Activated CD4-positive, alpha-beta T cell treated with anti-CD3 and anti-CD28 coated beads, Interleukin-2, amount 10 ng/mL, durations not matched to agents 24 days and 14 days (primary cell): ENCODE data around the gene FILIP1L. TPM values are rescaled to one million over a fixed set of nuclear protein-coding genes. Genes with fewer than 3 reads are reported as not detected.

Source experiments
- DNase-seq: peaks from one replicate; pipeline ENCODE4 v3.0.0; 2022
- H3K27ac Mint-ChIP-seq: one replicate; pipeline ENCODE4 v1.8.0; 2022; ENCODE audit warnings: mild to moderate bottlenecking, mixed read lengths
- H3K27me3 Mint-ChIP-seq: one replicate; pipeline ENCODE4 v1.8.0; 2022; ENCODE audit warnings: mixed read lengths
- H3K36me3 Mint-ChIP-seq: one replicate; pipeline ENCODE4 v1.8.0; 2022; ENCODE audit warnings: low read depth, mild to moderate bottlenecking, mixed read lengths
- H3K4me1 Mint-ChIP-seq: one replicate; pipeline ENCODE4 v1.8.0; 2021; ENCODE audit warnings: mixed read lengths
- H3K4me3 Mint-ChIP-seq: one replicate; pipeline ENCODE4 v1.8.0; 2022; ENCODE audit warnings: mild to moderate bottlenecking, moderate library complexity, mixed read lengths
- H3K9me3 Mint-ChIP-seq: one replicate; pipeline ENCODE4 v1.8.0; 2021; ENCODE audit warnings: mixed read lengths
- intact Hi-C: fragments of 100-400 bp; cut with micrococcal nuclease; formaldehyde crosslinking; loops from one replicate; pipeline ENCODE4 v1.15.1; 2023
- total RNA-seq: library from RNA; stranded (reverse); gene quantifications from 2 replicates; pipeline ENCODE4 v1.2.3, GENCODE V29; 2022

The FILIP1L gene
- total RNA-seq, 1 donor from 2014 or later = 1.4 TPM

DNA sequence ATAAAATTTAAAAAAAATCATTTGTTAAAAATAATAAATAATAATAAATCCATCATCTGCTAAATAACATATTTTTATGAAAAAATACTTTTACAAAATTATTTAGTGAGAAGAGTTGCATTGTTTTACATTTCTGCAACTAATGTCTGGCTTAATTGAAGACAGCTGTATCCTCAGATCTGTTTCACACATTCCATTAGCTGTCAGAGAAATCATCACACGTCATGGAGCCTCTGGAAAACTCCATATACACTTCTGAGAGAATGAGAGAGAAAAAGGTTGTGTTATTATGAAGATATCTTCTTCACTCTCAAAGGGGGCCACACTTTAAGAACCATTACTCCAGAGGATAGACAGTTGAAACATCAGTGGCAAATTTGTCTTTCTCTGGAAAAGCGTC is 255.8 kb downstream of the FILIP1L start:
- Mint-ChIP-seq H3K27ac (no peak overlapping the region), H3K4me3 (no peak overlapping the region), H3K27me3 (no peaks in the 10 kb centered on the region), H3K9me3 (no peaks in the 10 kb centered on the region), H3K36me3 (peaks cover 20% of the 10 kb centered on the region), H3K4me1 (peaks cover 49% of the 10 kb centered on the region)
- DNase-seq = no peak
- intact Hi-C loops = no loop called here

- H3K4me1 Mint-ChIP-seq = peaks cover 40% of the 10 kb centered on the region
- H3K27me3 Mint-ChIP-seq = no peaks in the 10 kb centered on the region
- peaks cover 12% of the 10 kb centered on the region for H3K36me3 Mint-ChIP-seq
- H3K4me3 Mint-ChIP-seq = no peak overlapping the region
- H3K27ac Mint-ChIP-seq = no peak overlapping the region
- intact Hi-C loops = loop anchor here (1.0 to 2.0 kb wide), 2 partner anchors 9 to 16 kb away; no protein-coding TSS in a partner anchor
- H3K9me3 Mint-ChIP-seq = no peaks in the 10 kb centered on the region
- DNase-seq = no peak
Observed at GRCh38 chr3:99857278-99857677, 257.0 kb downstream of the FILIP1L start.

DNA sequence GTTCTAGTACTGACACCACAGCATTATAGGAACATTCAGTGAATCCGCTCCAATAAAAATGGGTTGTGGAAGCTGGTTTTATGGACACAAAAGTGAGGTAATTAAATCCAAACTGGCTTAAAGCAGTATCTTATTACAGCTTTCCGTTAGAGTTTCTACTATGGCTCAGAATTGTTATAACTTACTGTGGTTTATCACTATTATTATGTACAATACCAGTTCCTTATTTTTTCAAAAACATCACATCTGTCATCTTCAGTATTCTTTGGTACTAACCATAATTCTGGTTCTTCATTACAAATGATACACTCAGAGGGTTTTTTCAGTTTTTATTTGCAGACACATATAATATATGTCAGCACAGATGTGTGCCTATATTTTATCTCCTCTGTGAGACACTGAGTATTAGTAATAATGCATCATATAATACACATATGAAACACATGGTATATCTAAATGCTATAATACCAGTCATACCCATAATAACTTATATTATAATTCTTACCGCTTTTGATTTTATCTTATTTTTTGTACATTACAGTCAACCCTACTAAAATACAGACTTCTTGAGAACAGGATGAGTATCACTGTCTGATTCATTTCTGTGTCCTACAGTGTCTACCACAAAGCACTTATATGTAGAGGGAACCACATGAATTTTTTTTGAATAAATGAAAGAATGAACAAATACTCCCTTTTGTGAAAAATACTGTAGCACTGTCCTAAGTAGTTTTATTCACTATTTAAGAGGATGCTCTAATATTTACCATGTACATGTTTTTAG is 257.7 kb downstream of the FILIP1L start:
- intact Hi-C loops = loop anchor here (1.0 to 2.0 kb wide), 2 partner anchors 10 to 16 kb away; no protein-coding TSS in a partner anchor
- Mint-ChIP-seq H3K36me3 (peaks cover 12% of the 10 kb centered on the region), H3K4me3 (no peak overlapping the region), H3K27ac (peak overlapping the region; percentile 21), H3K27me3 (no peaks in the 10 kb centered on the region), H3K9me3 (no peaks in the 10 kb centered on the region), H3K4me1 (peaks cover 38% of the 10 kb centered on the region)
- no peak for DNase-seq

DNA sequence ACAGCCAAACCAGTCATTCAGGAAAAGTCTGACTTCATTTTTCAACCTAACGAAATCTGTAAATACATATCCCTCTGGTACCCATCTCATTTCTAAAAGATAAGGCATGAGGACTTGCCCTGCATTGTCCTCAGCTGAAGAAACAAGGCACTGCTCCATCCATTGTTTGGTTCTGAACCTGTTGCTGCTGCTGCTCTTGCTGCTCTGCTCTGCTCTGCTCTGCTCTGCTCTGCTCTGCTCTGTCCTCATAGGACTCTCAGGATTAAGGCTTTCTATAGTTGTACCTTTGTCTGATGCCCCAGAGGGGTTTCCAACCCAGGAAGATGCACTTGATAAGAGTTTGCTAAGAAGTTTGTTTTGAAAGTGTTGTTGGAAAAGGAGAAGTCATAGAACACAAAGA is 258.4 kb downstream of the FILIP1L start:
- H3K4me1 Mint-ChIP-seq = peaks cover 36% of the 10 kb centered on the region

GRCh38 chr3:99854756-99855298 is 259.5 kb downstream of the FILIP1L start:
- no peak for DNase-seq
- intact Hi-C loops = no loop called here
- Mint-ChIP-seq H3K4me1 (peaks cover 29% of the 10 kb centered on the region), H3K27me3 (no peaks in the 10 kb centered on the region), H3K9me3 (no peaks in the 10 kb centered on the region), H3K27ac (no peak overlapping the region), H3K4me3 (no peak overlapping the region), H3K36me3 (peaks cover 6% of the 10 kb centered on the region)

More for the DNA sequence above, 258.4 kb downstream of the FILIP1L start:
- no peaks in the 10 kb centered on the region for H3K27me3 Mint-ChIP-seq
- no peaks in the 10 kb centered on the region for H3K9me3 Mint-ChIP-seq
- intact Hi-C loops = loop anchor here (2.0 kb wide), 1 partner anchor 17 kb away; no protein-coding TSS in a partner anchor
- no peak overlapping the region for H3K27ac Mint-ChIP-seq
- peaks cover 6% of the 10 kb centered on the region for H3K36me3 Mint-ChIP-seq
- H3K4me3 Mint-ChIP-seq = no peak overlapping the region
- no peak for DNase-seq

- intact Hi-C loops = no loop called here
- Mint-ChIP-seq H3K27ac (no peak overlapping the region), H3K4me3 (no peak overlapping the region), H3K9me3 (peaks cover 4% of the 10 kb centered on the region), H3K27me3 (no peaks in the 10 kb centered on the region), H3K36me3 (peaks cover 8% of the 10 kb centered on the region), H3K4me1 (peaks cover 25% of the 10 kb centered on the region)
- DNase-seq = no peak
Observed at GRCh38 chr3:99852851-99853250, 261.4 kb downstream of the FILIP1L start.

DNA sequence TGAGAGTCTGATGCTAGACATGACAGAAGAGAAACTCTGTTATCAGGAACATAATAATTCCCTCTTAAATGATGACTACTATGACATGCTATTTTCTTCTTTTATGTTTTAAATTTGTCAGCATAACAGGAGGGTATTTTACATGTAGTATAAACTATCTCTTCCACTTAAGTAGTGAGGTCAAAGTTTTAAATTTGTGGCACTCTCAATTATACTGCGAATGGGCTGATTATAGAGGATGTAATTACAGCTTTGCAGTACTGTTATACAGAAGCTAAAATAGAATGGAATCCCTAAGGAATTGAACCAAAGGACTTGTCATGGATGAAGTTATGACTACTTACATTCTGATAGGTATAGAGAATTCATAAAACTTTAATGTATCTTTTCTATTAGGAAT is 262.3 kb downstream of the FILIP1L start:
- peaks cover 8% of the 10 kb centered on the region for H3K36me3 Mint-ChIP-seq

DNA sequence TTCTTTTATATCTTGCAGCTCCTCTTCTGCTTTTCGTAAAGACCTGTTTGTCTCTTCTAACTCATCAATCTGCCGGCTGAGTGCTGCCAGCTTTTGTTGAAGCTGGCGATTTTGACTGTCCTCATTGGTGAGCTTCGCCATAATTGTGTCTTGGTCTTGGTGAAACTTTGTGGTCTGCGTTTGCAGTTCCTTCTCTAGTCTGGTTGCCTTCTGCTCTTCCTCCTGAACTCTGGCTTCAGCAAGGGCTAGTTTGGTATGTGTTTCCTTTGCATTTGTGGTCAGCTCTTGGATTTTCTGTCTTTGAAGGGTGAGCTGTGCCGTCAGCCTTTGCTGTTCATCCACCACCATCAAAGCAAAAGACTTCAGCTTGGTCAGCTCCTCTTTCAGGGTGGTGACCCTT is 263.7 kb downstream of the FILIP1L start:
- Mint-ChIP-seq H3K27me3 (no peaks in the 10 kb centered on the region), H3K4me3 (no peak overlapping the region), H3K27ac (no peak overlapping the region), H3K4me1 (peaks cover 11% of the 10 kb centered on the region), H3K9me3 (peaks cover 4% of the 10 kb centered on the region), H3K36me3 (peaks cover 3% of the 10 kb centered on the region)
- intact Hi-C loops = no loop called here
- DNase-seq = no peak

More for the DNA sequence above, 262.3 kb downstream of the FILIP1L start:
- intact Hi-C loops = no loop called here
- H3K4me1 Mint-ChIP-seq = peaks cover 22% of the 10 kb centered on the region
- H3K27me3 Mint-ChIP-seq = no peaks in the 10 kb centered on the region
- peaks cover 4% of the 10 kb centered on the region for H3K9me3 Mint-ChIP-seq
- DNase-seq = no peak
- no peak overlapping the region for H3K27ac Mint-ChIP-seq
- H3K4me3 Mint-ChIP-seq = no peak overlapping the region

- DNase-seq = no peak
- H3K4me1 Mint-ChIP-seq = peaks cover 16% of the 10 kb centered on the region
- H3K9me3 Mint-ChIP-seq = peaks cover 4% of the 10 kb centered on the region
- no peaks in the 10 kb centered on the region for H3K27me3 Mint-ChIP-seq
- intact Hi-C loops = no loop called here
- H3K4me3 Mint-ChIP-seq = no peak overlapping the region
- H3K36me3 Mint-ChIP-seq = peaks cover 3% of the 10 kb centered on the region
- H3K27ac Mint-ChIP-seq = no peak overlapping the region
Observed at GRCh38 chr3:99848433-99848832, 265.9 kb downstream of the FILIP1L start.

- Mint-ChIP-seq H3K9me3 (peaks cover 4% of the 10 kb centered on the region), H3K4me1 (peaks cover 21% of the 10 kb centered on the region), H3K4me3 (no peak overlapping the region), H3K27me3 (no peaks in the 10 kb centered on the region), H3K36me3 (peaks cover 3% of the 10 kb centered on the region), H3K27ac (no peak overlapping the region)
- intact Hi-C loops = no loop called here
- no peak for DNase-seq
Observed at GRCh38 chr3:99846477-99847160, 267.7 kb downstream of the FILIP1L start.

GRCh38 chr3:99845999-99846398 is 268.3 kb downstream of the FILIP1L start:
- peaks cover 21% of the 10 kb centered on the region for H3K4me1 Mint-ChIP-seq
- DNase-seq = no peak
- peaks cover 3% of the 10 kb centered on the region for H3K36me3 Mint-ChIP-seq

DNA sequence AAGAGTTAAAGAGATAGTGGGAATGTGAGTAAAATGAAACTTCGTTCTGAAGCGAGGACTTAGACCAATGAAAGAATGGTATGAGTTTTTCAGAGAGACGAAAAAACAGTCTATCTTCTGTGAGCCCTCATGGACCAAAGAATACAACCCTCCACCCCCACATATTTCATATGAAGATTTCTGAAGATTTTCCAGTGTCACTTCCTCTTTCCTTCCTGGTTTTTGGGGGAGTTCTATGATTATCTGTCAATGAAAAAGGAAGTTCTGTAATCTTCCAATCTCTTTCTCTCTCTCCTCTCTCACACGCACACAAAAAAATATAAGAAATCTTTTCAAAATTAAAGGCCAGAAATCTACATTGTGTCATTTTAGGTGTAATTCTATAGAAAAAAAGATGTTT is 269.0 kb downstream of the FILIP1L start:
- no peak for DNase-seq
- Mint-ChIP-seq H3K9me3 (peaks cover 4% of the 10 kb centered on the region), H3K27me3 (no peaks in the 10 kb centered on the region), H3K4me1 (peaks cover 21% of the 10 kb centered on the region), H3K4me3 (no peak overlapping the region), H3K27ac (no peak overlapping the region), H3K36me3 (peaks cover 3% of the 10 kb centered on the region)
- intact Hi-C loops = no loop called here

More at GRCh38 chr3:99845999-99846398, 268.3 kb downstream of the FILIP1L start:
- no peaks in the 10 kb centered on the region for H3K27me3 Mint-ChIP-seq
- H3K9me3 Mint-ChIP-seq = peaks cover 4% of the 10 kb centered on the region
- intact Hi-C loops = no loop called here
- H3K27ac Mint-ChIP-seq = no peak overlapping the region
- H3K4me3 Mint-ChIP-seq = no peak overlapping the region

GRCh38 chr3:99843590-99844258 is 270.6 kb downstream of the FILIP1L start:
- intact Hi-C loops = loop anchor here (1.0 to 5.0 kb wide), 3 partner anchors 225 to 411 kb away; no protein-coding TSS in a partner anchor
- no peak overlapping the region for H3K4me3 Mint-ChIP-seq

More at GRCh38 chr3:99843590-99844258, 270.6 kb downstream of the FILIP1L start:
- Mint-ChIP-seq H3K27ac (no peak overlapping the region), H3K36me3 (peaks cover 3% of the 10 kb centered on the region), H3K4me1 (peaks cover 21% of the 10 kb centered on the region), H3K9me3 (peaks cover 4% of the 10 kb centered on the region), H3K27me3 (no peaks in the 10 kb centered on the region)
- DNase-seq = no peak
